Hepatocyte (in vitro differentiated cells): ENCODE results near the gene SAMD14. TPM values are rescaled to one million over a fixed set of nuclear protein-coding genes. Genes with fewer than 3 reads are reported as not detected.

Experiments
- DNase-seq: peaks from one replicate; pipeline ENCODE4 v3.0.0-alpha.2; 2016; ENCODE audit warnings: low spot score
- H2AFZ ChIP-seq: fragments of 200-600 bp; sonication (generic); 2 replicates; pipeline ENCODE4 v1.6.0; 2016; ENCODE audit warnings: antibody characterized with exemption, mild to moderate bottlenecking
- H3K27ac ChIP-seq: fragments of 200-600 bp; sonication (generic); 2 replicates; pipeline ENCODE4 v1.5.1; 2016; ENCODE audit warnings: mild to moderate bottlenecking
- H3K27me3 ChIP-seq: fragments of 200-600 bp; sonication (generic); 2 replicates; pipeline ENCODE4 v1.6.1; 2016
- H3K36me3 ChIP-seq: fragments of 200-600 bp; sonication (generic); replicated peaks from 2 replicates; pipeline ENCODE4 v1.5.1; 2016; ENCODE audit warnings: low read depth; ENCODE audit not compliant: insufficient read depth
- H3K4me1 ChIP-seq: fragments of 200-600 bp; sonication (generic); 2 replicates; pipeline ENCODE4 v1.5.1; 2016; ENCODE audit warnings: mild to moderate bottlenecking, moderate library complexity; ENCODE audit not compliant: insufficient read depth
- H3K4me2 ChIP-seq: fragments of 200-600 bp; sonication (generic); 2 replicates; pipeline ENCODE4 v1.6.0; 2016
- H3K4me3 ChIP-seq: fragments of 200-600 bp; sonication (generic); 2 replicates; pipeline ENCODE4 v1.5.1; 2016; ENCODE audit warnings: mild to moderate bottlenecking
- H3K79me2 ChIP-seq: fragments of 200-600 bp; sonication (generic); 2 replicates; pipeline ENCODE4 v1.6.0; 2017; ENCODE audit warnings: mild to moderate bottlenecking
- H3K9me2 ChIP-seq: fragments of 200-600 bp; sonication (generic); replicated peaks from 2 replicates; pipeline ENCODE4 v1.6.0; 2017; ENCODE audit warnings: mild to moderate bottlenecking; ENCODE audit not compliant: insufficient read depth
- H3K9me3 ChIP-seq: fragments of 200-600 bp; sonication (generic); 2 replicates; pipeline ENCODE4 v1.5.1; 2016; ENCODE audit warnings: low read depth, mild to moderate bottlenecking
- H4K20me1 ChIP-seq: fragments of 200-600 bp; sonication (generic); 2 replicates; pipeline ENCODE4 v1.6.0; 2016; ENCODE audit warnings: mild to moderate bottlenecking; ENCODE audit not compliant: insufficient read depth, poor library complexity, severe bottlenecking
- EZH2 ChIP-seq: fragments of 200-600 bp; sonication (generic); IDR thresholded peaks from 2 replicates; pipeline ENCODE4 v1.6.1; 2016; ENCODE audit warnings: antibody characterized with exemption, mild to moderate bottlenecking, borderline replicate concordance
- EZH2phosphoT487 ChIP-seq: fragments of 200-600 bp; sonication (generic); IDR thresholded peaks from one replicate; pipeline ENCODE4 v1.6.1; 2018; ENCODE audit warnings: antibody characterized with exemption, mild to moderate bottlenecking, low read depth, moderate library complexity; ENCODE audit not compliant: unreplicated experiment, severe bottlenecking
- WGBS: methylation state at CpG from one replicate; pipeline ENCODE4 v1.1.6; 2016; ENCODE audit warnings: low lambda C conversion rate; ENCODE audit errors: missing lambda C conversion rate; 5-methylcytosine and 5-hydroxymethylcytosine counted together
- polyA plus RNA-seq: library from polyadenylated mRNA; unstranded; fragments of >200 nt; fragmentation: Nextera tagmentation; extraction: Ambion mirVana; gene quantifications from 2 replicates; pipeline ENCODE4 v1.2.1, GENCODE V29; 2016
- total RNA-seq: library from RNA; depleted of rRNA; stranded (reverse); fragments of >200 nt; gene quantifications from 2 replicates; pipeline ENCODE4 v1.2.3, GENCODE V29; 2014
- TF ChIP-seq, protein P1 (sequence below): fragments of 200-600 bp; sonication (generic); IDR thresholded peaks from 2 replicates; pipeline ENCODE4 v1.5.1; 2016; ENCODE audit warnings: antibody characterized with exemption, mild to moderate bottlenecking; ENCODE audit not compliant: poor library complexity

SAMD14 gene
- total and polyA plus RNA-seq, 2 experiments from 2014 or later: 3.1 to 4.2 TPM

DNA sequence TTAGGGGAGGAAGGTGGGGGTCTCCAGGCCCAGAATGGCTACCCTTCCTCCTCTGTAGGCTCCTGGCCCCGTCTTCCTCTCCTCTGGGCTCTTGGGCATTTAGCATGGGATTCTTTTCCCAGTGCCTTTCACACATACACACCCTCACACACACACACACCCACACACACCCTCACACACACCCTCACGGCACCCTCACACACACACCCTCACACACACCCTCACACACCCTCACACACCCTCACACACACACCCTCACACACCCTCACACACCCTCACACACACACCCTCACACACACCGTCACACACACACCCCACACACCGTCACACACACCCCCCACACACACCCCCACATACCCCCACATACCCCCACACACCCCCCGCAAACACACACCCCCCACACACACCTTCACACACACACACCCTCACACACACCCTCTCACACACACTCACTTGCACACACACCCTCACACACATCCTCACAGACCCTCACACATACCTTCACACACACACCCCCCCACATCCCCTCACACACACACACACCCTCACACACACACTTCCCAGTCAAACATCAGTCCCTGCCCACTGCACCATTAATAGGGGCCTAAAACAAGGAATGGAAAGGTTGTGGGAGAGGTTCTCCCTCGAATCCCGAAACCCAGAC lies 36.7 kb upstream of the SAMD14 start:
- Histone ChIP-seq H3K27ac (no peak overlapping the region), H3K4me3 (no peak overlapping the region), H2AFZ (no peak overlapping the region), H3K79me2 (no peaks in the 10 kb centered on the region), H3K36me3 (no peaks in the 10 kb centered on the region), H3K27me3 (no peaks in the 10 kb centered on the region), H3K4me2 (no peak overlapping the region), H3K4me1 (no peaks in the 10 kb centered on the region), H3K9me3 (no peaks in the 10 kb centered on the region), H4K20me1 (no peaks in the 10 kb centered on the region), H3K9me2 (no peaks in the 10 kb centered on the region)
- TF ChIP-seq EZH2 (no peak), EZH2phosphoT487 (no peak)
- TF ChIP-seq, protein P1, sequence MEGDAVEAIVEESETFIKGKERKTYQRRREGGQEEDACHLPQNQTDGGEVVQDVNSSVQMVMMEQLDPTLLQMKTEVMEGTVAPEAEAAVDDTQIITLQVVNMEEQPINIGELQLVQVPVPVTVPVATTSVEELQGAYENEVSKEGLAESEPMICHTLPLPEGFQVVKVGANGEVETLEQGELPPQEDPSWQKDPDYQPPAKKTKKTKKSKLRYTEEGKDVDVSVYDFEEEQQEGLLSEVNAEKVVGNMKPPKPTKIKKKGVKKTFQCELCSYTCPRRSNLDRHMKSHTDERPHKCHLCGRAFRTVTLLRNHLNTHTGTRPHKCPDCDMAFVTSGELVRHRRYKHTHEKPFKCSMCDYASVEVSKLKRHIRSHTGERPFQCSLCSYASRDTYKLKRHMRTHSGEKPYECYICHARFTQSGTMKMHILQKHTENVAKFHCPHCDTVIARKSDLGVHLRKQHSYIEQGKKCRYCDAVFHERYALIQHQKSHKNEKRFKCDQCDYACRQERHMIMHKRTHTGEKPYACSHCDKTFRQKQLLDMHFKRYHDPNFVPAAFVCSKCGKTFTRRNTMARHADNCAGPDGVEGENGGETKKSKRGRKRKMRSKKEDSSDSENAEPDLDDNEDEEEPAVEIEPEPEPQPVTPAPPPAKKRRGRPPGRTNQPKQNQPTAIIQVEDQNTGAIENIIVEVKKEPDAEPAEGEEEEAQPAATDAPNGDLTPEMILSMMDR: no peak
- 79% methylated on average over 3 of the region's 7 CpGs for WGBS
- no peak for DNase-seq

DNA sequence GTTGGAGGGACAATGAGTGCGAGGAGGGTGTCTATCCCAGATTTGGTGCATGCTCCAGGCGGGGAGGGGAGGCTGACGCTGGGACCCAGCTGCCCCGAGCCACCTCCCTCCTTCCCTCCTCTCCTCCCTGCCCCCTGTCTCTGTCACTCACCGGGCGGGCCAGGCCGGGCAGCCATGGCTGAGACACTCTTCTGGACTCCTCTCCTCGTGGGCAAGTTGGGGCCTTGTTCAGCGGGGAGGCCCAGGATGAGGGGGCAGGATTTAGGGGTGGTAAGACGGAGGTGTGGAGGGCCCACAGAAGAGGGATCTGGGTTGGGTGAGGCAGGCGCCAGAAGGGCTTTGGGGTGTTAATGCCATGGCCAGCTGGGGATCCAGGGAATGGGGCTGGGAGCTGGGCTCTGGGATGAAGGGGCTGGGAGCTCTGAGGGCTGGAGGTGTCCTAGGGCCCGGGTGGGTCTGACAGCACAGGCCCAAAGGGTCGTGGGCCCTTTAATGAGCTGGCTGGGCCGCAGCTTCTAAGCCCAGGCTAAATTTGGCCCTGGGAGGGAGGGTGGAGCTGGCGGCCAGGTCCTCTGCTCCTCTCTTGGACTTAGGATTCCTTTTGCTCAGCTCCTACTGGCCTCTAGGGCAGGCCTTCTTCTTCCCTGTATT lies 36.0 kb upstream of the SAMD14 start, which contains the start of gene SGCA:
SGCA (plus strand) TSS at position 139 of the 651 bp plus-strand sequence; CDS start at position 175, 36 bp downstream.
- 75% methylated on average over 14 of the region's 15 CpGs for WGBS
- TF ChIP-seq EZH2phosphoT487: no peak
- TF ChIP-seq EZH2: no peak
- TF ChIP-seq, protein P1: no peak
- Histone ChIP-seq H4K20me1 (no peaks in the 10 kb centered on the region), H3K4me2 (no peak within 1 kb of the TSS), H3K36me3 (no peaks in the 10 kb centered on the region), H3K27me3 (no peaks in the 10 kb centered on the region), H3K79me2 (no peaks in the 10 kb centered on the region), H3K27ac (no peak within 1 kb of the TSS), H3K9me2 (no peaks in the 10 kb centered on the region), H2AFZ (no peak within 1 kb of the TSS), H3K9me3 (no peaks in the 10 kb centered on the region), H3K4me1 (no peaks in the 10 kb centered on the region), H3K4me3 (no peak within 1 kb of the TSS)
- no peak for DNase-seq

DNA sequence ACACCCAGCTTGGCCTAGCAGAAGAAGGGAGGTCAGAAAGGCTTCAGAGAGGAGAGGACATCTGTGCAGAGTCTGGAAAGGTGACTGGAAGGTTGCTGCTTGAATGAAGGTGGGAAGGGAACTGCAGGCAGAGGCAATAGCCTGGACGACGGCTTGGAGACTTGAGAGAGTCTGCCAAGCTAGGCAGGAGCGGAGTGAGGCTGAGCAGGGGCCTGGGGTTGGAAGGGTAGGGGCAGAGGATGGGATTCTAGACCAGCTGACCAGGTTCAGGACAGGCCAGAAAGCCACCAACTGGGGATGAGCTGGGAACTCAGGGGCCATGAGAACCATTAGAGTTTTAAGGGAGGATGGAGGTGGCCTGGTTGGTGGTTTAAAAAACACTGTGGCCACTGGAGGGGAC lies 35.5 kb upstream of the SAMD14 start:
- Histone ChIP-seq H3K36me3 (no peaks in the 10 kb centered on the region), H3K4me1 (no peaks in the 10 kb centered on the region), H3K27me3 (no peaks in the 10 kb centered on the region), H2AFZ (no peak overlapping the region), H3K4me3 (no peak overlapping the region), H3K9me3 (no peaks in the 10 kb centered on the region), H4K20me1 (no peaks in the 10 kb centered on the region), H3K79me2 (no peaks in the 10 kb centered on the region), H3K4me2 (no peak overlapping the region), H3K27ac (no peak overlapping the region), H3K9me2 (no peaks in the 10 kb centered on the region)
- no peak for DNase-seq
- no peak for TF ChIP-seq EZH2
- no peak for TF ChIP-seq EZH2phosphoT487
- TF ChIP-seq, protein P1: no peak
- 90% methylated on average over 3 of the region's 3 CpGs for WGBS
